Stimulated activated CD8-positive, alpha-beta memory T cell treated with anti-CD3 and anti-CD28 coated beads, Interleukin-7, amount 100 ng/mL, for 4 hours (primary cell): Measurements from ENCODE around the gene NOX5.

ENCODE experiments used
- DNase-seq, 2 donors: peaks; one replicate each; pipeline ENCODE4 v3.0.0-alpha.2; 2020; ENCODE audit warnings: low read depth in 2 of 2

NOX5 gene

GRCh38 chr15:69018951-69019350 lies 4.5 kb downstream of the NOX5 start:
- no peak for DNase-seq

GRCh38 chr15:69021895-69022294 lies 7.4 kb downstream of the NOX5 start:
- no peak for DNase-seq

- no peak for DNase-seq
Measured at GRCh38 chr15:69025320-69025719, 10.8 kb downstream of the NOX5 start.

- no peak for DNase-seq
Measured at GRCh38 chr15:69026355-69026754, 11.9 kb downstream of the NOX5 start.

GRCh38 chr15:69027976-69028518 lies 13.6 kb downstream of the NOX5 start:
- no peak for DNase-seq

GRCh38 chr15:69031013-69032001 lies 16.8 kb downstream of the NOX5 start:
- no peak for DNase-seq

- no peak for DNase-seq
Measured at GRCh38 chr15:69032031-69032430, 17.5 kb downstream of the NOX5 start.

- no peak for DNase-seq
Measured at GRCh38 chr15:69032703-69033373, 18.3 kb downstream of the NOX5 start.

GRCh38 chr15:69034352-69034751 lies 19.9 kb downstream of the NOX5 start:
- DNase-seq, result no peak

GRCh38 chr15:69035205-69035917 lies 20.9 kb downstream of the NOX5 start:
- no peak for DNase-seq

- no peak for DNase-seq
Measured at GRCh38 chr15:69035918-69036258, 21.4 kb downstream of the NOX5 start.

- DNase-seq, result no peak
Measured at GRCh38 chr15:69036826-69037225, 22.3 kb downstream of the NOX5 start.

GRCh38 chr15:69037482-69037881 lies 23.0 kb downstream of the NOX5 start:
- no peak for DNase-seq

GRCh38 chr15:69037977-69038376 lies 23.5 kb downstream of the NOX5 start:
- DNase-seq, result no peak

GRCh38 chr15:69038508-69038907 lies 24.0 kb downstream of the NOX5 start:
- no peak for DNase-seq

GRCh38 chr15:69039516-69040225 lies 25.2 kb downstream of the NOX5 start:
- no peak for DNase-seq

GRCh38 chr15:69042531-69042930 lies 28.0 kb downstream of the NOX5 start:
- no peak for DNase-seq

- no peak for DNase-seq
Measured at GRCh38 chr15:69045802-69046201, 31.3 kb downstream of the NOX5 start.

- no peak for DNase-seq
Measured at GRCh38 chr15:69046781-69047180, 32.3 kb downstream of the NOX5 start.

GRCh38 chr15:69049976-69050375 lies 35.5 kb downstream of the NOX5 start:
- DNase-seq, result no peak

GRCh38 chr15:69055251-69055650 lies 40.8 kb downstream of the NOX5 start:
- no peak for DNase-seq

GRCh38 chr15:69056365-69056764 lies 41.9 kb downstream of the NOX5 start:
- no peak for DNase-seq
